ENCODE measurements around the gene PLXNB1.

Gene PLXNB1

GRCh38 chr3:48411041-48411588 lies 18.8 kb downstream of the PLXNB1 start:
- TF ChIP-seq, protein P1, sequence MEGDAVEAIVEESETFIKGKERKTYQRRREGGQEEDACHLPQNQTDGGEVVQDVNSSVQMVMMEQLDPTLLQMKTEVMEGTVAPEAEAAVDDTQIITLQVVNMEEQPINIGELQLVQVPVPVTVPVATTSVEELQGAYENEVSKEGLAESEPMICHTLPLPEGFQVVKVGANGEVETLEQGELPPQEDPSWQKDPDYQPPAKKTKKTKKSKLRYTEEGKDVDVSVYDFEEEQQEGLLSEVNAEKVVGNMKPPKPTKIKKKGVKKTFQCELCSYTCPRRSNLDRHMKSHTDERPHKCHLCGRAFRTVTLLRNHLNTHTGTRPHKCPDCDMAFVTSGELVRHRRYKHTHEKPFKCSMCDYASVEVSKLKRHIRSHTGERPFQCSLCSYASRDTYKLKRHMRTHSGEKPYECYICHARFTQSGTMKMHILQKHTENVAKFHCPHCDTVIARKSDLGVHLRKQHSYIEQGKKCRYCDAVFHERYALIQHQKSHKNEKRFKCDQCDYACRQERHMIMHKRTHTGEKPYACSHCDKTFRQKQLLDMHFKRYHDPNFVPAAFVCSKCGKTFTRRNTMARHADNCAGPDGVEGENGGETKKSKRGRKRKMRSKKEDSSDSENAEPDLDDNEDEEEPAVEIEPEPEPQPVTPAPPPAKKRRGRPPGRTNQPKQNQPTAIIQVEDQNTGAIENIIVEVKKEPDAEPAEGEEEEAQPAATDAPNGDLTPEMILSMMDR (IDR thresholded peaks at IDR 0.05; ENCODE audit: low read depth, low read length, missing control alignments), result no peak

DNA sequence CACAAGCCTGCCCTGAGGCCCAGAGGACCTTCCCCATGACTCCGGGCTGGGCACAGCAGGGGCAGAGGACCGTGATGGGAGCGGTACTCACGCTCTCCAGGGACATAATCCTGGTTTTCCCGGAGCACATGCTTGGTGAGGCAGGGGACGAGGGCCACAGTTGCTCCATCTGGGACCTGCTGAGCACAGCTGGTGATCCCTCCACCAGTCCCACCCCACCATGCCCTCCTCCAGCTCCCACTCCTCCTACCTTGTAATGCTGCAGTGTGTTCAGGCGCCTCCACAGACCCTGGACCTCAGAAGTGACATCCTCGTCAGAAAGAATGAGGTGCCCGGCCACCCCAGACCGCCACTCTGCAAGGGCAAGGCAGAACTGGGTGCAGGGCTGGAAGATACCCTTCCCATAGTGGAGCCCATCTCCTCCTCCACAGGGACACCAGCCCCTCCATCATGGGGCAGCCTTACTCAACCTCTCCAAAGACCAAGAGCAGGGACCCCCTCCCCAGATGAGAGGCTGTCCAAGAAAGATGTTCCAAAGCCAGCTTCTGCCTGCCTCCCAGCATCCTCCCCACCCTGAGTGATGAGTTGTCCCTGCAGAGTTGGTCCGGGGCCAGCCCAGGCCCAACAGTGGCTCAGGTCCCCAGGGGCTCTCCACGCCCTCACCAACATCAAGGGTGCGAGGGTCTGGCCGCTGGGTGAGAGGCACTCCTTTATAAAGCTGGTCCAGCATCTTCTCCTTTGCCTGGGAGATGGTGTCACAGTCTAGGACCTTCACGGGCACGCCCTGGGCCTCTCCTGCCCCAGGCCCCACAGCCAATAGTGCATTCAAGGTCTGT lies 19.5 kb downstream of the PLXNB1 start:
- TF ChIP-seq, protein P1 (IDR thresholded peaks at IDR 0.05; ENCODE audit: low read depth, low read length, missing control alignments), result no peak
- no peak for DNase-seq (ENCODE audit: extremely low read depth, low read depth)
- H3K4me3 ChIP-seq (replicated peaks; ENCODE audit: low read depth, low read length), result no peak overlapping the region

More at GRCh38 chr3:48411041-48411588, 18.8 kb downstream of the PLXNB1 start:
- DNase-seq (ENCODE audit: extremely low read depth, low read depth), result no peak
- H3K4me3 ChIP-seq (replicated peaks; ENCODE audit: low read depth, low read length), result no peak overlapping the region

DNA sequence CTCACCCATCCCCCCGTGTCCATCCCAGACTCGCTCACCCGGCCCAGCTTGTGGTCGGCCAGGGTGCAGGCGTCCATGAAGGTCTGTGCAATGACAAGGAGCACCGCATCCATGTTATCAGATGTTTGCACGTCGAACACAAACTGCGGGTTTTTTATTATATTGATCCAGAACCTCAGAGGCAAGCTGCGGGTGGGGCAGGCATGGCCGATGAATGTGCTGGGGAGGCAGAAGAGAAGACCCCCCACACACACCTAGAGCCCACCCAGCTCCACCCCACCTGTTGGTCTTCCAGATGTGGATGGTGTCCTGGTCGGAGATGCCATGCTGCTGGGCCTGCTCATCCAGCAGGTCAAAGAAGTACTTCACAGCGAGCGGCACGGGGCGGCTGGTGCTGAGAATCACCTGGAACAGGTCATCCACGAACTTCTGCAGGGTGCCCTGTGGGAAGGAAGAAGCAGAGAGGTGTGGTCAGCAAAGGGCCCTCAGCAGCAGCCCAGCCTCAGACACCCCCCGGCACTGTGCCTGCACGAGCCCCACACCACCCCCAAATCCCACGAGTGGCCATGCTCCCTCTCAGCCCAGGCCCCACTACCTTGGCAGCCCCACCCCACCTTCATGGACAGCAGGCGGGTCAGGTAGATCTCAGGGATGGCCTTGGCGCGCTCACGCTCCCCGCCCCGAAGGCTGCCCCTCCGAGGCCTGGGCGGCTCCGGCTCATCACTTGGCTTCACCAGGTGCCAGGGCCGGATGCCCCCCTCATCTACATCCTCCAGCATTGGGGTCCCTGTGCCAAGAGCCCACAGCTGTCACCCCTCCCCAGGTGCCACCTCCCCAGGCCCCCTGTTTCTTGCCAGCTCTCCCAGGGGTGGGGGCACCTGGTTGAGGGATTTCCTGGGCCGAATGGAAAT lies 20.3 kb downstream of the PLXNB1 start:
- no peak for DNase-seq (ENCODE audit: extremely low read depth, low read depth)
- TF ChIP-seq, protein P1 (IDR thresholded peaks at IDR 0.05; ENCODE audit: low read depth, low read length, missing control alignments), result no peak
- H3K4me3 ChIP-seq (replicated peaks; ENCODE audit: low read depth, low read length), result no peak overlapping the region

GRCh38 chr3:48408823-48409281 lies 21.0 kb downstream of the PLXNB1 start:
- H3K4me3 ChIP-seq (replicated peaks; ENCODE audit: low read depth, low read length), result no peak overlapping the region
- TF ChIP-seq, protein P1 (IDR thresholded peaks at IDR 0.05; ENCODE audit: low read depth, low read length, missing control alignments), result no peak
- DNase-seq (ENCODE audit: extremely low read depth, low read depth), result no peak

DNA sequence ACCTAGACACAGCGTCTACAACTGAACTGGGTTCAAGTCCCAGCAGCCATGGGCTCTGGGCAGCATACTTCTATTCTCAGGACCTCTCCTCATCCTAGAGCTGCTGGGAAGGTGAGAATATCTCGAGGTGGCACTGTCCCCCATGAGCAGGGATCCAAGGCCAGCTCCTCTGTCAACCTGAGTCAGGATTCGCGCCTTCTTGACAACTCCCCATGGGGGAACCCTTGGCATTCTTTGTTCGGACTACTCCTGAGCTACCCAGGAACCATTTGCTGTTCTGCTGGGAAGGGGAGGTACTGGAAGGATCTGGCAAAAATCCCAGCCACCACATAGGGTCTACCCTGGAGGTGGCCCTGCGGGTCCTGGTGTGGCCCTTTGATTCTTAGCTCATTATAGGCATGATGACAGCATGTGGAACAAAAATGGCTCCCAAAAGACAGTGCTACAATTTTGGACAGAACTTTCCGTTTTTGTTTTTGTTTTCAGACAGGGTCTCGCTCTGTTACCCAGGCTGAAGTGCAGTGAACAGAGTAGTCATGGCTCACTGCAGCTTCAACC lies 22.3 kb downstream of the PLXNB1 start:
- H3K4me3 ChIP-seq (replicated peaks; ENCODE audit: low read depth, low read length), result no peak overlapping the region
- TF ChIP-seq, protein P1 (IDR thresholded peaks at IDR 0.05; ENCODE audit: low read depth, low read length, missing control alignments), result no peak
- DNase-seq (ENCODE audit: extremely low read depth, low read depth), result no peak
